Fibroblast of mammary gland (primary cell): Measurements from ENCODE around the gene PRODH2.

Experiments used
- DNase-seq: peaks from one replicate; pipeline ENCODE4 v3.0.0-alpha.2; 2010; ENCODE audit warnings: low read depth
- H3K4me3 ChIP-seq: 2 replicates; pipeline ENCODE4 v1.5.1; 2011; ENCODE audit warnings: low read depth, mild to moderate bottlenecking, low read length, moderate library complexity; ENCODE audit not compliant: control insufficient read depth
- CTCF ChIP-seq: conservative IDR thresholded peaks from 2 replicates; pipeline ENCODE4 v1.5.1; 2011; ENCODE audit warnings: low read depth, low read length, inconsistent platforms; ENCODE audit not compliant: control insufficient read depth, insufficient read depth

The PRODH2 gene

GRCh38 chr19:35780717-35781116 lies 31.9 kb downstream of the PRODH2 start:
- H3K4me3 ChIP-seq, result no peak overlapping the region
- no peak for DNase-seq
- TF ChIP-seq CTCF, result no peak

DNA sequence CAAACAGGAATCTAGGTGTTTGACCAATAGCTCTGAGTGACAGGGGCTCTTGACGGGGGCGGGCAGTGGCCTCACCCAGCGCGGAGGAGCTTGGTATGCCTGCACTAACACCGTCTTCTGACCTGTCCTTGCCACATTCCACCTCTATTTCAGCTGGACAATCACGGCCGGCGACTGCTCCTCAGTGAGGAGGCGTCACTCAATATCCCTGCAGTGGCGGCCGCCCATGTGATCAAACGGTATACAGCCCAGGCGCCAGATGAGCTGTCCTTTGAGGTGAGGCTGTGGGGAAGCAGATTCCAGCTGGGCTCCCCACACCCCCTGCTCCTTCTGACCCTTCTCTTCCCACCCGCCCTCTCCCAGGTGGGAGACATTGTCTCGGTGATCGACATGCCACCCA lies 32.6 kb downstream of the PRODH2 start:
- no peak for DNase-seq
- no peak overlapping the region for H3K4me3 ChIP-seq
- TF ChIP-seq CTCF, result no peak

DNA sequence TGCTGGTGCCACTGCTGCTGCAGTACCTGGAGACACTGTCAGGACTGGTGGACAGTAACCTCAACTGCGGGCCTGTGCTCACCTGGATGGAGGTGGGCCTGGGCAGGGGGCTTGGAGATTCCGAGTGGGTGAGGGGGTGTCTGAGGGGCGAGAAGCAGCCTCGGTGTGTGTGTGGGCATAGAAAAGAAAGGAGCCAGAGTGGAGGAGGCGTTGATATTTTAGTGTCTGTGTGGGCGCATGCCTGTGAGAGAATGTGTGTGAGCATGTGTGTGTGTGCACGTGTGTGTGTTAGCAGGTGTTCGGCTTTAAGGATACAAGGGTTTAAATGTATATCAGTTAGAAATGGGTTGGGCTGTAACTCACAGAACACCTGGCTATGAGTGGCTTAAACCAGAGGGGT lies 33.6 kb downstream of the PRODH2 start:
- DNase-seq, result no peak
- no peak for TF ChIP-seq CTCF
- H3K4me3 ChIP-seq, result no peak overlapping the region

DNA sequence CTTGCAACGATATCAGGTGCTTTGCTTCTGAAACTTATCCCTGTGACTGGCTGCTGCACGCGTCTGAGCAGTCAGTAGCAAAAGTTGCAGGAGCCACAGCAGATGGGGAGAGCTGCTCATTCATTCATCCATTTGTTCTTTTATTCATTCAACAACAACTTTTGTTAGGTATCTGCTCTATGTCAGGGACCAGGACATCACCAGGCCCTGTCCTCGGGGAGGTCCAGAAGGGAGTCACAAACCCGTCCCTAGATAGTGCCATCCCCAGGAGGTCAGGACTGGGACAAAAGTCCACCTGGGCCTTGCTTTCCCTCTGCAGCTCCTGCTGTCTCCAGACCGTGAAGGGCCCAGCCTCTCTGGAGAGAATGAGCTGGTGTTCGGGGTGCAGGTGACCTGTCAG lies 34.7 kb downstream of the PRODH2 start:
- TF ChIP-seq CTCF, result no peak
- no peak overlapping the region for H3K4me3 ChIP-seq

DNA sequence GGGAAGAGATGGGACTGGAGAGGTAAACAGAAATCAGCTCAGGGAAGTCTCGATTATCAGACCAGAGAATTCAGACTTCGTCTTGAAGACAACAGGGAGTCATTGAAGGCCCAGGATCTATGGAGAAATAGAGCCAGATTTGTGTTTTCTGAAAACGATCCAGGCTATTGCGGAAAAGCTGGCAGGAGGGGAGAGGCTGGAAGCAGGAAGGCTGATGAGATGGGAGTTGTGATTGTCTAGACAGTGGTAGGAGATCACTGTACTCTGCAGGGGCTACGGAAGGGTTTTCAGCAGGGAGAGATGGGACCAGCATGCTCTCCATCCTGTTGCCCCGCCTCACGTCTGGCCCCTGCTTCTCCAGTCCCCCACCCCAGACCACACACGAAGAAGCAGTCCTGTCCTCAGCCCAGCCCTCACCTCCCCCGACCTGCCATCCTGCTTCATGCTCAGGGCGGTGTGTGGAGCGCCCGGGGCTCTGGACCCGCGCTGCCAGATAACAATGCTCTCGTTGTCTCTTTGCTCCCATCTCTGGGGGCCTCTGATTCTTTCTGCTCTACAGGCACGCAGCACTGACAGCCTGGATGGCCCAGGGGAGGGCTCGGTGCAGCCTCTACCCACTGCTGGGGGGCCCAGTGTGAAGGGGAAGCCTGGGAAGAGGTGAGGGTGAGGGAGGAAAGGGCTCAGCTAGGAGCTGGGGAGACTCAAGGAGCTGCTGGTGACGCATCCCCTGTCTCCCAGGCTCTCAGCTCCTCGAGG lies 35.4 kb downstream of the PRODH2 start:
- no peak for DNase-seq
- TF ChIP-seq CTCF, result no peak
- no peak overlapping the region for H3K4me3 ChIP-seq

More for the DNA sequence above, 34.7 kb downstream of the PRODH2 start:
- DNase-seq, result no peak

DNA sequence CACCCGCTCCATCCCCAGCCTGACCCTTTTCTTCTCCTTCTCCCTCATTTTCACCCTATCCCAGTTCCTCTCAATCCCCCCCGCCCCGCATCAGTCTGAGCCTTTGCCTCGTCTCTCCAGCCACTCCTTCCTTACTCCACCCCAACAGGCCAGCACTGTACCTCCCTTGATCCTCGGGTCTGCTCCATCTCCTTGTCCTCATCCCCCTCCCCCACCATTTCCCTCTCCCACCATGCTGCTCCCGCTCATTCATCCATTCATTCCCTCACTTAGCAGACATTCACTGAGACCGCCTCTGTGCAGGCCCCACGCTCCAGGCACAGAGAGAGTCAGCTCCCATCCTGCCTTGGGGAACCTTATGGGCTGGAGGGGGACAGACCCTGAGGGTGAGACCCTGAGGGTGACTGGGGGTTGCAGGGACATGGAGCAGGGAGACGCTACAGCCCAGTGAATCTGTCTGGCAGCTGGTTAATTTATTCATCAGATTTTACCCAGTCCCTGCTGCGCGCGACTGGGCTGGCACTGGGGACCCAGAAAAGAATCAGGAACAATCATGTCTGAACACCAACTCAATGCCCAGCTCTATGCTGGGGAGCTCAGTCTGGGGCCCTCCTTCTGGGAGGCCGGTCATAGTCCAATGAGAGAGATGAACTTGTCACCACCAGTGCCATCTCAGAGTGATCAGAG lies 36.4 kb downstream of the PRODH2 start:
- no peak for DNase-seq
- no peak for TF ChIP-seq CTCF
- peak overlapping the region; percentile 66 for H3K4me3 ChIP-seq
